Ovary (tissue), 10 donors: ENCODE data around the gene CNTRL. TPM values are rescaled to one million over a fixed set of nuclear protein-coding genes. Genes with fewer than 3 reads are reported as not detected.
"Not testable (repeated sequence)": the region's sequence is repeated elsewhere in the genome, so short reads cannot be mapped to it uniquely, and the experiment has no call there.

Source experiments
- DNase-seq, 5 donors: peaks; one replicate each; pipeline ENCODE4 v3.0.0-alpha.2; 2019 to 2020
- H3K27ac ChIP-seq, 2 donors: fragments of 200-600 bp; one replicate each; pipeline versions ENCODE4 v1.5.1 to v1.8.0; 2019 to 2022
- H3K27me3 ChIP-seq: fragments of 200-600 bp; one replicate; pipeline ENCODE4 v1.8.0; 2022
- H3K36me3 ChIP-seq: fragments of 200-600 bp; sonication (generic); one replicate; pipeline ENCODE4 v1.5.1; 2019
- H3K4me1 ChIP-seq: one replicate; pipeline ENCODE4 v1.8.1; 2013; ENCODE audit warnings: mild to moderate bottlenecking, moderate library complexity; ENCODE audit not compliant: insufficient read depth
- H3K4me3 ChIP-seq: fragments of 200-600 bp; sonication (generic); one replicate; pipeline ENCODE4 v1.5.1; 2017
- H3K9me3 ChIP-seq, 2 donors: fragments of 200-600 bp in 1 of 2; sonication (generic) in 1 of 2; one replicate each; pipeline versions ENCODE4 v1.5.1 to v1.8.1; 2013 to 2019; ENCODE audit warnings: mild to moderate bottlenecking in 1 of 2, moderate library complexity in 1 of 2
- EP300 ChIP-seq: sonication (generic); formaldehyde crosslinking; IDR thresholded peaks from one replicate; pipeline ENCODE4 v1.6.1; 2017; ENCODE audit warnings: antibody characterized with exemption
- POLR2A ChIP-seq: fragments of 450-650 bp; IDR thresholded peaks from one replicate; pipeline ENCODE4 v1.6.1; 2017; ENCODE audit warnings: antibody characterized with exemption, mild to moderate bottlenecking, moderate library complexity
- WGBS, 3 donors: extraction: QIAGEN DNeasy Blood & Tissue Kit in 1 of 3; methylation state at CpG; one replicate each; pipeline versions ENCODE4 v1.1.5 to v1.1.7; 2013 to 2017; 5-methylcytosine and 5-hydroxymethylcytosine counted together
- intact Hi-C, 4 donors: fragments of 100-400 bp; cut with DNase I; formaldehyde crosslinking; loops; one replicate each; pipeline versions ENCODE4 v1.11.0 to v1.15.1; 2022 to 2023
- long read RNA-seq, 3 donors: library from polyadenylated mRNA in 2 of 3; unstranded in 2 of 3; transcript quantifications; one replicate each; pipeline ENCODE4 v2.0.0 and lab custom pipeline, GENCODE V29; 2021 to 2026
- polyA plus RNA-seq, 2 donors: library from polyadenylated mRNA; stranded (reverse); fragments of 200-250 nt in 1 of 2; fragments of 350-450 nt in 1 of 2; fragmentation: Illumina TruSeq in 1 of 2; extraction: RNeasy Lipid Tissue Mini Kit (QIAGEN cat#74804) in 1 of 2; gene quantifications; one replicate each; pipeline ENCODE4 v1.2.3, GENCODE V29; 2013 to 2014
- total RNA-seq, 7 donors: library from RNA; depleted of rRNA in 2 of 7; stranded (reverse); fragments of >200 nt in 2 of 7; fragmentation: NEBNext Ultra II Directional in 3 of 7; extraction: Animal tissue kit (Norgen Biotek cat#: 25700) in 3 of 7; gene quantifications; one replicate each; pipeline versions ENCODE4 v1.1.0 to v1.2.4, GENCODE V29; 2016 to 2023
- TF ChIP-seq, protein P1 (sequence below), 3 donors: fragments of 450-650 bp in 2 of 3; fragments of 200-600 bp in 1 of 3; IDR thresholded peaks; one replicate each; pipeline versions ENCODE4 v1.5.1 to v1.8.0; 2016 to 2022; ENCODE audit warnings: antibody characterized with exemption in 3 of 3, mild to moderate bottlenecking in 1 of 3
- donor health status: DM: no; HTN: no; CAD: no; lungs with moderate emphysema.
- donor health status: DM: no; HTN: no; CAD: no.
- donor health status: Bipolar disorder and iron deficiency.
- donor health status: DM: yes; HTN: yes; CAD: no.
- donor health status: DM: no; HTN: no; CAD: no.
- donor health status: DM: yes; HTN: yes; CAD: no.

The CNTRL gene
- total RNA-seq (10 to 100 TPM; 16.0 to 27.2 (median 19.8) TPM), polyA plus RNA-seq (10 to 100 TPM; 10.0 to 11.7 TPM)
- long read RNA-seq, donor 1, partial matches to known transcripts, result 53 of 68 reads
- long read RNA-seq, donor 1, other reads (novel, unspliced or antisense), result 15 of 68 reads
- long read RNA-seq, donor 2, partial matches to known transcripts, result 5 of 5 reads
- long read RNA-seq, donor 2, other reads (novel, unspliced or antisense), result 0 of 5 reads
- long read RNA-seq, donor 3, partial matches to known transcripts, result 4 of 10 reads
- long read RNA-seq, donor 3, other reads (novel, unspliced or antisense), result 6 of 10 reads

DNA sequence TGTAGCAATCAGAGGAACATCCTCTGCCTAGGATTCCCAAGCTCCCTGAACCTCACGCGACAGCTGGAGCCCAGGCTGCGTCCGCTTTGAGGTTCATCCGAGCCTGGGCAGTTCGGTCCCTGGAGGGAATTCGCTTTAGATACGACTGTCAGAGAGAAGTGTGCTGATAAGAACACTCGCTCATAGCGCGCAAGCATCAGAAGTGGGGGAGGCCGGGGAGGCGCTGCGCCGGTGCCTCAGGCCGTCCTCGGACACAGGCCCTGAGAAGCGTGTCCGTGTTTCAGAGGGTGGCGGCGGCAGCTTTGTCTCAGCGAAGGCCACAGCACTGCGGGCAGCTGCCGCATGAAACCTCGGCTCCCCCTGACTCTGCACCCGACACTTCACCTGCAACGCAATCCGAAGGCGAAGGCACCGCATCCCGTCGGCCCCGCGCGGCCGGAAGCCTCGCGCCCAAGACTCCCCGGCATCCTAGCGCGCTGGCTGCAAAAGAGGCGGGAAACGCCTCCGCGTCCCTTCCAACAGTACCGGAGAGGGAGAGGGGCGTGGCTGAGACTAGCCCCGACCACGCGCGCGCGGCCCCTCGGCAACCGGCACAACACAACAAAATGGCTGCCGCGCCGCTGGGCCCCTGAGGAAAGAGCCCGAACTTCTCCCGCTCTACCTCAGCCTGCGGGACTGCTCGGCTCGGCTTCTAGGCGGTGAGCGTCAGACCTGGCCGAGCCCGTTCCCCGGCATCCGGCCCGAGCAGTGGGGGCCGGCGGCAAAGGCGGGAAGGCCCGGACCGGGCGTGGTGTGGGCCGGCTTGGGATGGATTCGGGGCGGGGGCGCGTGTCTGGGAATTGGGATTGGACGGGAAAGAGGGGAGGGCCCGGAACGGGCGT is at the start of gene CNTRL:
Gene CNTRL (plus strand): TSS at position 586 of the 881 bp plus-strand sequence. CDS start 13,372 bp downstream, outside the sequence.
- intact Hi-C loops, result loop anchor here in 2 of 4 donors (5.0 to 10.0 kb wide), 3 partner anchors 207 to 320 kb away; no protein-coding TSS in a partner anchor
- peak; percentile 88 to 92 (median 89) for DNase-seq
- 0 to 1% (median 0%) methylated on average over 84 to 85 of the region's 85 CpGs for WGBS, 3 donors
- peaks cover 5% of the 10 kb centered on the region for H3K4me1 ChIP-seq
- TF ChIP-seq POLR2A, result peak; percentile 81
- no peak for TF ChIP-seq EP300
- TF ChIP-seq, protein P1, sequence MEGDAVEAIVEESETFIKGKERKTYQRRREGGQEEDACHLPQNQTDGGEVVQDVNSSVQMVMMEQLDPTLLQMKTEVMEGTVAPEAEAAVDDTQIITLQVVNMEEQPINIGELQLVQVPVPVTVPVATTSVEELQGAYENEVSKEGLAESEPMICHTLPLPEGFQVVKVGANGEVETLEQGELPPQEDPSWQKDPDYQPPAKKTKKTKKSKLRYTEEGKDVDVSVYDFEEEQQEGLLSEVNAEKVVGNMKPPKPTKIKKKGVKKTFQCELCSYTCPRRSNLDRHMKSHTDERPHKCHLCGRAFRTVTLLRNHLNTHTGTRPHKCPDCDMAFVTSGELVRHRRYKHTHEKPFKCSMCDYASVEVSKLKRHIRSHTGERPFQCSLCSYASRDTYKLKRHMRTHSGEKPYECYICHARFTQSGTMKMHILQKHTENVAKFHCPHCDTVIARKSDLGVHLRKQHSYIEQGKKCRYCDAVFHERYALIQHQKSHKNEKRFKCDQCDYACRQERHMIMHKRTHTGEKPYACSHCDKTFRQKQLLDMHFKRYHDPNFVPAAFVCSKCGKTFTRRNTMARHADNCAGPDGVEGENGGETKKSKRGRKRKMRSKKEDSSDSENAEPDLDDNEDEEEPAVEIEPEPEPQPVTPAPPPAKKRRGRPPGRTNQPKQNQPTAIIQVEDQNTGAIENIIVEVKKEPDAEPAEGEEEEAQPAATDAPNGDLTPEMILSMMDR (IDR thresholded peaks at IDR 0.05), result peak in 1 of 3 donors; percentile 49
- no peaks in the 10 kb centered on the region for H3K9me3 ChIP-seq
- H3K27me3 ChIP-seq, result no peaks in the 10 kb centered on the region
- H3K27ac ChIP-seq, result peak within 1 kb of the TSS; percentile 75 to 80
- no peaks in the 10 kb centered on the region for H3K36me3 ChIP-seq
- peak within 1 kb of the TSS; percentile 72 for H3K4me3 ChIP-seq

GRCh38 chr9:121026260-121026691 is 48.5 kb upstream of the CNTRL start:
- TF ChIP-seq EP300 (no peak), POLR2A (no peak)
- TF ChIP-seq, protein P1 (IDR thresholded peaks at IDR 0.05), result no peak
- no peaks in the 10 kb centered on the region for H3K9me3 ChIP-seq
- no peak for DNase-seq
- intact Hi-C loops, result no loop called here
- 75 to 85% (median 83%) methylated on average over 3 of the region's 3 CpGs for whole genome bisulfite sequencing, 3 donors
- H3K4me3 ChIP-seq, result no peak overlapping the region
- H3K4me1 ChIP-seq, result no peaks in the 10 kb centered on the region
- no peaks in the 10 kb centered on the region for H3K36me3 ChIP-seq
- no peaks in the 10 kb centered on the region for H3K27me3 ChIP-seq
- H3K27ac ChIP-seq, result no peak overlapping the region

DNA sequence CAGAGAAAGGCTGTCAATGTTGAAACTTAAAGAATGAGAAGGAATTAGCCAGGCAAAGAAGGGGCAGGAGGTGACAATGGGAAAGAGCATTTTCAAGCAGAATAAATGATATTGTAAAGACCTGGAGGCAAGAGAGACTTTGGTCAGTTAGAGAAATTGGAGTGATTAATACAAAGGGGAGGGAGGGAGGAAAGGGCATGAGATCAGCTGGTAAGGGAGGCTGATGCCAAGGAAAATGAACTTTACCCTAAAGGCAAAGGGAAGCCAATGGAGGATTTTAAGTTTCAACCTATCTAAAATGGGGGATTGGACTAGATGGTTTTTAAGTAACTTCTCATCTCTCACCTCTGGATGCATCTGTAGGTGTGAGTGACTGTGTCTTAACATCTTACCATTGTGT is 48.0 kb upstream of the CNTRL start:
- Histone ChIP-seq H3K4me3 (no peak overlapping the region), H3K27me3 (no peaks in the 10 kb centered on the region), H3K36me3 (no peaks in the 10 kb centered on the region), H3K4me1 (no peaks in the 10 kb centered on the region), H3K27ac (no peak overlapping the region), H3K9me3 (no peaks in the 10 kb centered on the region)
- TF ChIP-seq POLR2A (no peak), EP300 (no peak)
- TF ChIP-seq, protein P1 (IDR thresholded peaks at IDR 0.05), result no peak
- intact Hi-C loops, result no loop called here
- no peak for DNase-seq

- H3K36me3 ChIP-seq, H3K4me3 ChIP-seq, H3K9me3 ChIP-seq, H3K4me1 ChIP-seq, H3K27ac ChIP-seq, intact Hi-C loops, H3K27me3 ChIP-seq, DNase-seq: not testable (repeated sequence)
- WGBS, 3 donors, result 71 to 75% (median 74%) methylated on average over 4 of the region's 4 CpGs
Observed at GRCh38 chr9:121028285-121028684, 46.5 kb upstream of the CNTRL start.
